CD4-positive, alpha-beta T cell treated with Interleukin-17A for 4 hours (primary cell): ENCODE measurements around the gene STK17B.

ENCODE experiments used
- DNase-seq: peaks from one replicate; pipeline ENCODE4 v3.0.0-alpha.2; 2020; ENCODE audit warnings: mixed read lengths

STK17B gene

DNA sequence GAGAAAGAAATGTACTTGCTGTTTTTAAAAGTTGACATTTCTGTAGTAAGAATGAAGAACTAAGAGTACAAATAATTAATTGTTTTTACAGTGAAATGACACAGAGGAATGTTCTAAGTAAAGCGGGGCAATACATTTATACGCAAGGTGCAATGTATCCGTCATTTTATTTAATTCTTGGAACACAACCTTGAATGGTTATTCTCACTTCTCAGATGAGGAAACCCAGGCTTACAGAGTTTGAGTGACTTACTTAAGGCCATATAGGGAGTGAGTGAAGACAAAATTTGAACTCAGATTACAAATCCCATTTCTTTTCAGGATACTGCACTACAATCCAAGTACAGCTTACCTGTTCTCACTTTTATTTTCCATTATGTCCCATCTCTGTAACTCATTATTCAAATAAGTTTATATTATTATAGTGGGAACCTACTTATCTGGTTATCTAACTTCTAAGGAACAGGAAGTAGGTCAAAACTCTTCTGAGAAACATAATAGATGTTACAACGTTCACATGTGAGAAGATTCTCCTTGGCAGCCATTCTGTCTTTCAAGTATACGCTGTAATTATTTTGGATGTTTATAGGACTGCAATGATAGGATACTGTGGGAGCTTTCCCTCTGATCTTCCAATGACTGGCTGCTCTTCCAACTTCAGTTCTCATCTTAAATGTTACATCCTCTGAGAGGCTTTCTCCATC is 12.3 kb upstream of the STK17B start:
- DNase-seq: no peak

DNA sequence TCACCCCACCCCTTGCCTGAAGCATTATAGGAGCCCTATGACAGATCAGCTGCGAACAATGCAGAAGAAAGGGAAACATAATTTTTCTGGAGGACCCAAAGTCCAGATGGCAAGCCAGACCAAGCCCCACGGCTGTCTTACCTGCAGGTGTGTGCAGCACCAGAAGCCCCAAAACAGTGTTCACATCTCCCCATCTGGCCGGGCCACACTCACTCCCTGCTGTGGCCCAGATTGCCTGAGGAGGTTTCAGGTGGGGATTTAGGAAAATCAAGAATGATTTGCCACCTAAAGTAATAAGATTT is 11.7 kb upstream of the STK17B start:
- peak; percentile 19 for DNase-seq

DNA sequence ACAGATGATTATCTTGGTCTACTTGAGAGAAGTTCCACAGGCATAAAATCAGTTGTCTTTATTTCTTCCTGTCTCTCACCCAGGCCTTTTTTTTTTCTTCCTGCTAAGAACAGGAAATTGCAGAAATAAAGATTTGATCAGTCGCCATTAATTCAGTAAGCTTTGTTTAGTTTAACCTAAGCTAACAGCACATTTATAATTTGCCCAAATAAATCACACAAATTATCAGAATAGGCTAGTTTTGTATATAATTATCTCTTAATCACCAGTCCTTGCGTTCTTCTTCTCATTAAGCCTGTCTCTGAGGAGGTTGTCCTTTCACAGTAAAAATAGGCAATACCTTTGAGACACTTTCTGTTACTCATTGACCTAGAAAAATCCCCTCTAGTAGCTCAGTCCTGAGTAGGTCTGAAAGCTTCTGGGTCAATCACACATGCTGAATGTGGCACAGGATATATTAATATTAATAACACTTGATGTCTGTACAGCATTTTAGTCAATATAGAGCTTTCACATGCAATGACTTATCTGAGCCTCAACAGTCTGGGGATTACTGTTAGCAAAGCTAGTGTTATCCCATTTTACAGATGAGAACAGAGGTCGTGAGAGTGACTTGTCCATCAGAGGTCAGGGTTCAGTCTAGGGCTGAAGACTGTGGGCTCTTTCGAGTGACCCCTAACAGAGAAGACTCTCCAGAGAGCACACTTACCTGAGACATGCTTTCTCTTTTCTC is 11.2 kb upstream of the STK17B start:
- no peak for DNase-seq

DNA sequence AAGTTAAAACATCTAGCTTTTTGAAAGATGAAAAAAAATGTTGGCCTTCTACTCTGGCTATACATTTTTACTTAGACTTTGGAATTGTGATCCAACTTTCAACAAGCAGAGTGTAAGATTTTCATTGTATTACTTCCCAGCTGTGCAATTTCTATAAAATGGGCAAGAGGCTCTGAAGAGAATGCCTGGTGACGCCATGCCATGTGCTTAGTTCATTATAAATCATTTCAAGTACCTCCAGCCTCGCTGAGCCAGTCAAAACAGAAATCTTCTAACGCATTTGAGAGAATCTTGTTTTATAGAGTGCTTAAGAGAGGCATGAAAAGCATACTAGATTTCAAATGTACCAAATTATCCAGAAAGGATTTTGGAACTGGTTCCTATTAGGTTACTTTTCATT is 10.1 kb upstream of the STK17B start:
- no peak for DNase-seq

DNA sequence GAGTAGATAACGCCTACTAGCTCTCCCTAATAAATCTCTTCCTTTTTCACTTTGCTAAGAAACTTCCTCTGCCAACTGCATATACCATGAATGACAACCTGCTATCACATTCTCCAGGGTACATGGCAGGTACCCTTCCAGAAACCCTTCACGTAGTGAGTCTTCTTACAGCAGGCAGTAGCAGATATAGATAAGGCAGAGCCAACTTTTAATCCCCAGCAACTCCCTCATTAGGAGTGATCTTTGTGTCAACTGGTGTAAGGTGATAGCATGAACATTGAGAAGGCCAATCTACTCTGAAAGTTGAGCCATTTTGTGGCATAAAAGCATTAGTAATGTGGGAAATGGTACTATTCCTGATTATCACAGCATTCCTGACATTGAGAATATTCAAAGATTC is 5.7 kb upstream of the STK17B start:
- no peak for DNase-seq

DNA sequence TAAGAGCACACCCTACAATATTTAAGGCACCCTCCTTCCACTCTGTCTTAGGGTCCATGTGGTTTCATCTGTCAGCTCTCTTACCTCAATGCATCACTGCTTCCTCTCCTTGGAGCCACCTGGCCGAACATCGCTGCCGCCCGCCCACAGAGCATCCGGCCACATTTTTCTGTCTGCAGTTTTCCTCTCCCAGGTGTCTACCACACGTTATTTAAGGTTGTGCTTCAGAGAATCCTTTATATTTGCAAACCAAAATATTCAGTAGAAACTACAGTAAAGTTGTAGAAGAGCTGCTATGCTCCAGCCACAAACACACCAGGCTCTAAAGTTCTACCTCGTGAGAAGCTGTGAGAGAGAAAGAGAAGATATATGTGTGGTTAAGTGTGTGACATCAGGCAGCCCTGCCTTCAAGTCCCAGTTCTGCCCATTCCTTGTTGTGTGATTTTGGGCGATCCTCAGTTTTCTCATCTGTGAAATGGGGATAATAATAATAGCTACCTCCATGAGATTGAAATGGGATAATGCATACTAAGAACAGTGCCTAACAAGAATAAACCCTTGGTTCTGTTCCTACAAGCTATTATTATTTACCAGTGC is 4.9 kb upstream of the STK17B start:
- DNase-seq: peak; percentile 87

DNA sequence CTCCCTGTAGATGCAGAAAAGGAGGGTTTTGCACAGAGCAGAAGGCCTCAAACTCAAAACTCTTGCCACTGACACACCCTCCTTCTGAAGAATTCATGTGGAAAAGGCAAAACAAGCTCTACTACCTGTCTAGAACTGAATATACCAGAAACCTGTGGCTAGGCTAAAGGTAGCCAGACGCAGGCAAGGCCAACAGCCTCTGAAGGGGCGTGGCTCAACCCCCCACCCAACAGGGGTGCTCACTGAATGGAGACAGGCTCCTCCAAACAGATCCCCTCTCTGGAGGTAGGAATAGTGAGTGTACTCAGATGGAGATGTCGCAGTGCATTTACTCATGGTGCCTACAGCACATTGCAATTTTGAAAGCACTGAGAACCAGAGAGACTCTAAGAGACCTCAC is 3.0 kb upstream of the STK17B start:
- peak; percentile 24 for DNase-seq

DNA sequence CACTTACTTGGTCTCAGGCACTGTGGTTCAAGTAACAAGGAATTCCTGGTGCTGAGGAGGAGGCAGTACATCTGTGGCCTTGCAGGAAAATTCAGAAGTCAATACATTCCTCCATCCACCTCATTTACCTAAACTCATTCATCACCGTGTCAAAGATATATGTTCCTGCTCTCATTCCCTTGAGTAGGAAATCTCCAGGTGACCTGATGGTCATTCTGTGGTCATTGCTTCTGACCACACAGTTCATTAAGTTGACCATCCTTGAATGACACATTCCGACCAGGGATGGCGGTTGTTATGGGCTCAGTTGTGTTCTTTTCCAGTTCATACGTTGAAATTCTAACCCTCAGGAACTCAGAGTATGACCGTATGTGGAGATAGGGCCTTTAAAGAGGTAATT is 2.1 kb upstream of the STK17B start:
- DNase-seq: no peak

DNA sequence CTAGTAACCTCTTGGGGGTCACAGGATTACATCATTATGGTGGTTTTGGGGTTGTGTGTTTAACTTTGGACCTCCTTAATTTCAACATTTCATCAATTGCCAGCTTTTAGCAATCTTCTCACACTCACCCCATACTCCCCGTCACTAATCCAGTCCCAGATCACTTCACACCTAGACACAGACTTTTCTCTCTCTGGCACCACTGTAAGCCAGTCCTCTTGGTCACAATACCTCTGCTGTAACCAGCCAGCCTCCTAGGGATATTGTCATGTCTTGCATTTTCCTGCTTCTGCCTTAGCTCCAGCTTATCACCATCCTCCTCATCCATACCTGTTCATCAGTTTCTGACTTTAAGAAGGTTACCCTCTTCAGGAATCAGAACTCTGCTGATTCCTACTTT is 1.6 kb upstream of the STK17B start:
- no peak for DNase-seq

DNA sequence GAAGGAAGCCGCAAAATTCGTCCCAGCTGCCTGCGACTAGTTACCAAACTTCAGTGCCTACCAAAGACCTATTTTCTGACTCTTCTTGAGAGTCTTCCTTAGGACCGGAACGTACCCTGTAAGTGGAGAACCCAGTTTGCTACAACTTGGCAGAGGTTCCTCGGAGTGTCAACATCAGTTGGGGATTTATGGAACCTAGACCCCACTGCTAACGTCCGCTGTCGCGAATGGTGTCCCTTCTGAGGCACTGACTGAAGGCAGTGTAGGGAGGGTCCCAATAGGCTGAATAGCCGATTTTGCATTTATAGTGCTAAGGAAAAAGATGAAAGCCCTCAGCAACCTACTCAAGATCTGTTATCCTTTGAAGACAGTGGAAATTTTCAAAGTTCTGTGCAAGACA is 568 bp upstream of the STK17B start:
- no peak for DNase-seq

DNA sequence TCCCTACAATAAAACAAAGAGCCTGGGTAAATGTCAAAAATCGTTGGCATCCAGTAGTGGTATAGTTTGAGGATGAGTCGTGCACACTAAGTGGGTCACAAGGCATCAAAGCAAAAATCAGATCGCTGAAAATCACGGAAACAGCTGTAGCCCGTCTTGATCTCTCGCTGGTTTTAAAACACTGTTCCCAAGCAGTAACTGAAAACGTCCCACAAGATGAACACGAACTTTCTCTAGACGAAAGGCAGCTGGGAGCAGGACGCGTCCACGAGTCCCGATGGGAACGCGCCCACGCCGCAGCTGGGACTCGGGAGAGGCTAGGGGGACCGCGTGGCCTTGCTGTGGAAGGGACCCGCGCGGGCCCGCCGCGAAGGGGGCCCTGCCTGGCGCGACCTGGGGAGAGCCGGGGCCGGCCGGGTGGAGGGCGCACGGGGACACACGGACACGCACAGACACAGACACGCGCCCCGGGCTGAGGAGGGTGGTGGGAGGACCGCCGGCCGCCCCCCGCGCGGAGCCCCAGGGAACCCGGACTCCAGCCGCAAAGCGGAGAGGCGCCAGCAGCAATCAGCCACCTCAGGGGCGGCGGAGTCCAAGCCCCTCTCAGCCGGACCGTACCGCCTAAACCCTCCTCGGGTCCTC is 651 bp downstream of the STK17B start:
- peak; percentile 62 for DNase-seq

DNA sequence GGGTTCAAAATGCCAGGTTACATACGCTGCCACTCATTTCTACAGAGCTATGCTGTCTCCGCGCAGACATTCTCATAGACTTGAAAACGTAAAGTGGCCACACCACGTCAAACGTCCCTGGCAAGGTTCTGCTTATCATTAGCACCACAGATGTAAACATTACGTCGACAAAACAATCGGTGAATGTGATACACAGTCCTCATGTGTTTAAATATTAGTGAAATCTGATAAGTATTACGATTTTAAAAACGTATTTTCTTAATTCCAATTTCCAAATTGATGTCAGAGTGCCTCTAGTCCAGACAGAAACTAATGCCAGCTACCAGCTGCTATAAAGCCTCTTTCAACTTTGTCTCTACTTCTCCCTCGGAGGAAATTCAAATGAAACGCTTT is 1.2 kb downstream of the STK17B start:
- DNase-seq: peak; percentile 56

DNA sequence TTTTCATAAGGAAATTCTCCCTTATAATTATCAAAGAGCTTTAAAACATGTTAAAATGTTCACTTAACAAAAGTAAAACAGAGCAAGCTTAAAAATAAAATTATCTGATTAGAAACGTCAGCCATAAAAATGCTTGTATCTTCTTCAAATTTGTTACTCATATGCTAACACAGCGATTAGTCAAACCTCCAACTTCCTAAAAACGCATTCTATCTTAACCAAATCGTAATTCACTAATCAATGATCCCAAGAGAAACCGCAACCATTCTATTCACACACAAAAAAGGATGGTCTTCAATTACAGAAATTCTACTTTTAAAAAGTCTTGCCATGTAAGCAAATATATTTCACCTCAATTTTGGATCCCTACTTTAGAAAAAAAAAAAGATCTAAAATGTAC is 1.9 kb downstream of the STK17B start:
- no peak for DNase-seq

DNA sequence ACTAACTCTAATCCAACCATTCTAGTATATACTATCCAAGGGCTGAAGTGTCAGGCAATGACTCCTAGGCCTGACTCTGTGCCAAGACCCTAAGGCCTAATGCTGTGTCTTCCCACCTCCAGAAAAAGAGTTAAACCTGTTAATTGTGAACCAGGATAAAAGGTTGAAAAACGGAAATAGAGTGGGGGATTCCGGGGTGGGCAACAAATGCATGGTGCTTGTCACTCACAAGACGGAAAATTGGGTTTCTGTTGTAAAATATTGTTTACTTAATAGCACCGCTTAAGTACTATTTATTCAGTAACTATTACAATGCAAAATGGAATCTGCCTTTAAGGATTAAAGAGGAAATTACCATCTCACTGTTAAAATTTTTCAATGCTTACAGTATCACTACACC is 3.2 kb downstream of the STK17B start:
- DNase-seq: peak; percentile 16

DNA sequence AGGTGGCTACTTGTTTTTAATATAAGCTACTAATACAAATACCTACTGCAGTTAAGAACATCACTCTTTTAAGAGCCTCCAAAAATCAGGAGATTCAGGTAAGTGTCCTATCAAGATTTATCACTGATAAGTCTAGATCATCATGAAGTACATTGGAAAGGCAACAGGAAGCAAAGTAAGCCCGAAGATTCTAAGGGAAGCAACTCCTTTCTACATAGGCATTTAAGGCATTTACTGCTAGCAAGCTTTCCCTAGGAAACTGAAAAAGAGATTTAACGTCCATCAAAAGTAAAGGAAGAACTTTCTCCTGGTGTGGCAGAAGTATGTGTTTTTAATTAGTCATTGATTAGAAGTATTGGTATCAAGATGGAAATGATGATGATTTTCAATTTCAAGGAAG is 3.7 kb downstream of the STK17B start:
- DNase-seq: no peak

DNA sequence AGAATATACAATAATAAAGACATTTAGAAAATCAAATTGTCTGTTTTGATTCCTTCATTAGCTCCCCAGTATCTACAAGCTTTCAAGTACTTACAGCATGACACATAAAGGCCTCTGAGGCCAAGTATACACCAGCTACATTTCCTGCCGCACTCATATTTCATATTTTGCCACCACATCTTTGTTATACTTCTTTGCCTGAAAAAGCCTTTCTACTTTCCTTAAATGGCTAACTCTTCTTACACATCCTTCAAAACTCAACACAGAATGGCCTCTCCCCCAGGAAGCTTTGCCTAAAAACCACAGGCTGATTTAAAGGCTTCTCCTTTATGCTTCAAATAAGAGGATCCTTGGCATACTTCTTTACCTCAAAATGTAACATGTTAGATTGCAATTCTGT is 4.5 kb downstream of the STK17B start:
- peak; percentile 51 for DNase-seq

DNA sequence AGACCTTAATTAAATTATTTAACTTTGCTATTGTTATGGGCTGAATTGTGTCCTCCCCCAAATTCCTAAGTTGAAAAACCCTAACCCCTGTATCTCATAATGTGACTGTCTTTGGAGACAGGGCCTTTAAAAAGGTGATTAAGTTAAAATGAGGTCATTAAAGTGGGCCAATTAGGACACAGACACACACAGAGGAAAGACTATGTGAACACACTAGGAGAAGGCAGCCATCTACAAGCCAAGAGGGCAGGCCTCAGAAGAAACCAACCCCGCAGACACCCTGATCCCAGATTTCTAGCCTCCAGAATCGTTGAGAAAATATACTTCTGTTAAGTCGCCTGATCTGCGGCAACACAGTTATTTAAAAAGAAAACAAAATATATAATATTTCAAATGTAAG is 6.4 kb downstream of the STK17B start:
- no peak for DNase-seq

DNA sequence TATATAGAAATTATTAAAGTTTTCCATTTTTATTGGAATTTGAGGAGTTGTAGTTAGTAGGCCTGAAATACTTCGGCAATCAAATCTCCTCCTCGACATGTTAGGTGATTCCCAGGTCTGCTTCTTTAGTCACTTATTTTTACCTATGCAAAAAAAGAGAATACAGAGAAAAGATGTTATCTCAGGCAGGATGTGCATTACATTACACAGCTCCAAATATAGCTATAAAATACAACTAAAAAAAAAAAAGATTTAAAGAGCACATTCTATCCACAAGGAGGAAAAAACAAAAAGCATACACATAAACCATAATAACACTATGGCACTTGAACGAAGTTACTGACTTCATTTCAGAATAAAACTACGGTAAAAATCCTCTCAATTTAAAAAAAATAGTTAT is 8.1 kb downstream of the STK17B start:
- DNase-seq: no peak

DNA sequence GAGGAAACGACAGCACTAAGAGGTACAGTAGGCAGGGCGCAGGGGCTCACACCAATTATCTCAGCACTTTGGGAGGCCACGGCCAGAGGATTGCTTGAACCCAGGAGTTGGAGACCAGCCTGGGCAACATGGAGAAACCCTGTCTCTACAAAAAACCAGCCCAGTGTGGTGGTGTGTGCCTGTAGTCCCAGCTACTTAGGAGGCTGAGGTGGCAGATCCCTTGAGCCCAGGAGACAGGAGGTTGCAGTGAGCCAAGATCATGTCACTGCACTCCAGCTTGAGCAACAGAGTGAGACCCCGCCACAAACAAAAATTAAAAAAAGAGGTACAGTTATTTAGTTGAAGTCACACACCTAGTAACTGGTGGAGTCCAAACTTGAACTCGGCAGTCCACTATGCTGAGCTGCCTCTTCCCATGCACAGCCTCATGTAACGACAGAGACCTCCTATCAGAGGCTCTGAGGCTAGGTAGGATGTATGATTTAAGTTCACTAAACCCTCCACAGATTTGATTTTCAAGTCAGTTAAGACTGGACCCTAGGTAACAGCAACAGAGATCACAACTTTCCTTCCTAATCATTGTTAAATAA is 8.7 kb downstream of the STK17B start:
- peak; percentile 36 for DNase-seq

DNA sequence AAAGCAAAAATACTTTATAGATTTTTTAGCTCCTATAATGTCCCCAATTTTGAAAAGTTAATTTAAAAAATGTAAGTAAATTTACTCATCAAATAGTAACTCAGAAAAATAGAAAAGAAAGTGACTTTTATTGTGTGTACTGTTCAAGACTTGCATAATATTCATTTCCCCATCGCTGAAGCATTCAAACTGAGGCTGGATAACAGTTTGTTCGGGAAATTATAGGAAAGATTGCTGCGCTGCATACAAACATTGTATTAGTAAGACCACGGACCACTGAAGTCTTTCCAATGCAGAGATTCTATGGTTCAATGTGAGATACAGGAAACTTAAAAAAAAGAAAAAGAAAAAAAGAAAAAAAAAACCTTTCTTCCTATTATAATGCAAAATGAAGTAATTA is 10.4 kb downstream of the STK17B start:
- DNase-seq: no peak

DNA sequence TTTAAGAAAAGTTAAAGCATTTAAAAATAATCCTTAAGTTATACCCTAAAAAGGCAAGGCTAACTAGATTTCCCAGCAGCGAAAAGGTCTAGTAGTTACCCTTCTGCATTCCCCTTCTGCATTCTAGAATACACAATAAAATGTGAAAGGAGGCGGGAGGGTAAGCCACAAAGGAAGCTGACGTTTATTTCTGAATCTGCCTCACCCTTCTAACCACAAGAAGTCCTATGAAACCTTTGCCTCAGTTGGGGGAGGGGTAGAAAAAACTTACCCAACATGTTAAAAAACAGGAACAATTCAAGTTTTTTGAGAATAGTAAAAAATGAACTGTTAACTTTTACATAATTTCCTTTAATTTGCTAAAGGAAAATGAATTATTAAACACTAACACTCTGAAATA is 11.3 kb downstream of the STK17B start:
- DNase-seq: peak; percentile 62

DNA sequence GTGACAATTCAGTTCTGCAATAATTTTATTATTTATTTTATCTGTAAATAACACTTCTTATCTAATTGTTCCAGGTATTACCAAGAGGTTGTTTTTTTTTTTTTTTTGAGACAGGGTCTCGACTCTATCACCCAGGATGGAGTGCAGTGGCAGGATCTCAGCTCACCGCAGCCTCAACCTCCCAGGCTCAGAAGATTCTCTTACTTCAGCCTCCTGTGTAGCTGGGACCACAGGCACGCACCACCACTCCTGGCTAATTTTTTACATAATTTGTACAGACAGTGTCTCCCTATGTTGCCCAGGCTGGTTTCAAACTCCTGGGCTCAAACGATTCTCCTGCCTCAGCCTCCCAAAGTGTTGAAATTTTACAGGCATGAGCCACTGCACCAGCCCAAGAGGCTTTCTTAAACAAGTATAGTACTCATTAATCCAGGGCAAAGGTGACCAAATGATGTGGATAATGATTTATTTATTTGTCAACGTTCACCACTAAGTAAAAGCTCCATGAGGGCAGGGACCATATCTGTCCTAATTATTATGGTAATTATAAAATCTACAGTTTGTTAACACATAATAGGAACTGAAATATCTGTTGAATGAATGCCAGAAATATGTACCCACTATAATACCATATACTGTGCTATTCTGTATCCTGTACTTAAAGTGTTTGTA is 12.0 kb downstream of the STK17B start:
- DNase-seq: peak; percentile 55

DNA sequence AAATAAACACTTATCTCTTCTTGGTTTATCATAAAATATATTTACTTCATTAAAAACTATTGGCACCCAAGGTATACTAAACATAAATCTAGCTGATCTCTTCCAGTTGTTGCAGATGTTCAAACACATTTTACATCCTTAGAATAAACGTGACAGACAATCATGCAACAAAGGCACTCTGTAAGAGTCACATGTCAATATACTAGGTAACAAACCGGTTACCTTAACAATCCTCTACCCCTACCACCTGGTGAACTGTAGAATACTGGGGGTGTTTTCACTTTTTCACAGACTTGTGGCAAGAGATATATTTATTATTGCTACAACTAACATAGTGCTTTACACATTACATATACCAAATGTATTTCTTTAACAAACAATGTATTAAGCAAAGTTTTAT is 15.8 kb downstream of the STK17B start:
- DNase-seq: no peak
